ENCODE results near the gene LRRC31. TPM values are rescaled to one million over a fixed set of nuclear protein-coding genes. Genes with fewer than 3 reads are reported as not detected.
A peak's percentile ranks its signal among the peaks of the same experiment; 100 is the strongest.

LRRC31 gene
- total RNA-seq, 1 experiment from 2014 or later: not detected

- TF ChIP-seq EZH2 (IDR thresholded peaks at IDR 0.05; ENCODE audit: borderline replicate concordance, low read depth, low read length, poor library complexity, severe bottlenecking): no peak
- TF ChIP-seq, protein P1, sequence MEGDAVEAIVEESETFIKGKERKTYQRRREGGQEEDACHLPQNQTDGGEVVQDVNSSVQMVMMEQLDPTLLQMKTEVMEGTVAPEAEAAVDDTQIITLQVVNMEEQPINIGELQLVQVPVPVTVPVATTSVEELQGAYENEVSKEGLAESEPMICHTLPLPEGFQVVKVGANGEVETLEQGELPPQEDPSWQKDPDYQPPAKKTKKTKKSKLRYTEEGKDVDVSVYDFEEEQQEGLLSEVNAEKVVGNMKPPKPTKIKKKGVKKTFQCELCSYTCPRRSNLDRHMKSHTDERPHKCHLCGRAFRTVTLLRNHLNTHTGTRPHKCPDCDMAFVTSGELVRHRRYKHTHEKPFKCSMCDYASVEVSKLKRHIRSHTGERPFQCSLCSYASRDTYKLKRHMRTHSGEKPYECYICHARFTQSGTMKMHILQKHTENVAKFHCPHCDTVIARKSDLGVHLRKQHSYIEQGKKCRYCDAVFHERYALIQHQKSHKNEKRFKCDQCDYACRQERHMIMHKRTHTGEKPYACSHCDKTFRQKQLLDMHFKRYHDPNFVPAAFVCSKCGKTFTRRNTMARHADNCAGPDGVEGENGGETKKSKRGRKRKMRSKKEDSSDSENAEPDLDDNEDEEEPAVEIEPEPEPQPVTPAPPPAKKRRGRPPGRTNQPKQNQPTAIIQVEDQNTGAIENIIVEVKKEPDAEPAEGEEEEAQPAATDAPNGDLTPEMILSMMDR (conservative IDR thresholded peaks at IDR 0.05; ENCODE audit: low read depth, low read length): no peak
- Histone ChIP-seq H3K9me3 (ENCODE audit: low read depth, low read length, poor library complexity, severe bottlenecking) (no peaks in the 10 kb centered on the region), H3K4me1 (ENCODE audit: insufficient read depth, low read length, poor library complexity, severe bottlenecking) (no peaks in the 10 kb centered on the region), H3K4me3 (ENCODE audit: low read depth, low read length, poor library complexity, severe bottlenecking) (no peak overlapping the region), H3K36me3 (ENCODE audit: insufficient read depth, low read length, poor library complexity, severe bottlenecking) (no peaks in the 10 kb centered on the region), H3K27ac (ENCODE audit: low read depth, low read length, poor library complexity, severe bottlenecking) (no peak overlapping the region), H3K27me3 (replicated peaks; ENCODE audit: insufficient read depth, low read depth, low read length, poor library complexity) (no peaks in the 10 kb centered on the region)
- intact Hi-C loops (cut with micrococcal nuclease; ENCODE audit: unreplicated experiment): no loop called here
- DNase-seq (ENCODE audit: low spot score): peak; percentile 54
- ChIA-PET CTCF (no interaction called here), POLR2A (ENCODE audit: low non-redundant PET) (no interaction called here)
- BruUV-seq (replicated peaks): no TSS peak
Measured at GRCh38 chr3:169841171-169841570, 28.6 kb downstream of the LRRC31 start.

- Histone ChIP-seq H3K27ac (ENCODE audit: low read depth, low read length, poor library complexity, severe bottlenecking) (no peak overlapping the region), H3K36me3 (ENCODE audit: insufficient read depth, low read length, poor library complexity, severe bottlenecking) (no peaks in the 10 kb centered on the region), H3K9me3 (ENCODE audit: low read depth, low read length, poor library complexity, severe bottlenecking) (no peaks in the 10 kb centered on the region), H3K4me1 (ENCODE audit: insufficient read depth, low read length, poor library complexity, severe bottlenecking) (no peaks in the 10 kb centered on the region), H3K4me3 (ENCODE audit: low read depth, low read length, poor library complexity, severe bottlenecking) (no peak overlapping the region), H3K27me3 (replicated peaks; ENCODE audit: insufficient read depth, low read depth, low read length, poor library complexity) (no peaks in the 10 kb centered on the region)
- TF ChIP-seq, protein P1 (conservative IDR thresholded peaks at IDR 0.05; ENCODE audit: low read depth, low read length): no peak
- TF ChIP-seq EZH2 (IDR thresholded peaks at IDR 0.05; ENCODE audit: borderline replicate concordance, low read depth, low read length, poor library complexity, severe bottlenecking): no peak
- ChIA-PET CTCF (no interaction called here), POLR2A (ENCODE audit: low non-redundant PET) (no interaction called here)
- BruUV-seq (replicated peaks): no TSS peak
- no peak for DNase-seq (ENCODE audit: low spot score)
- intact Hi-C loops (cut with micrococcal nuclease; ENCODE audit: unreplicated experiment): no loop called here
Measured at GRCh38 chr3:169838511-169839030, 31.2 kb downstream of the LRRC31 start.

DNA sequence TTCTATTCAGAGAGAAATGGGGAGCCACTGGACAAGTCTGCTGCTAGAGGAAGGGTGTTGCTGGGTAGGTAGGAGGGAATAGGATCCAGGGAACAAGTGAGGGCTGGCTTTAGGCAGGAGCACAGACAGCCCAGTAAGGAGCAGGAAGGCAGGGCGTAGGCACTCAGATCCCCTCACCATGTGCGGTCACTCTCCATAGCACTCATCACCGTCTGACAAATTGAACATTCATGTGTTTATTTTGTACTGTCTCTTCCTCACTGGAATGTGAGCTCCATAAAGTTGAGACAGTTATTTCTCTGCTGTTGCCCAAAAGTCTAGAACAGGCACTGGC, 32.8 kb downstream of the LRRC31 start:
- Histone ChIP-seq H3K4me1 (ENCODE audit: insufficient read depth, low read length, poor library complexity, severe bottlenecking) (no peaks in the 10 kb centered on the region), H3K27me3 (replicated peaks; ENCODE audit: insufficient read depth, low read depth, low read length, poor library complexity) (no peaks in the 10 kb centered on the region), H3K27ac (ENCODE audit: low read depth, low read length, poor library complexity, severe bottlenecking) (no peak overlapping the region), H3K36me3 (ENCODE audit: insufficient read depth, low read length, poor library complexity, severe bottlenecking) (no peaks in the 10 kb centered on the region), H3K4me3 (ENCODE audit: low read depth, low read length, poor library complexity, severe bottlenecking) (no peak overlapping the region), H3K9me3 (ENCODE audit: low read depth, low read length, poor library complexity, severe bottlenecking) (no peaks in the 10 kb centered on the region)
- ChIA-PET POLR2A (ENCODE audit: low non-redundant PET) (no interaction called here), CTCF (no interaction called here)
- no TSS peak for BruUV-seq (replicated peaks)
- TF ChIP-seq, protein P1 (conservative IDR thresholded peaks at IDR 0.05; ENCODE audit: low read depth, low read length): no peak
- no peak for TF ChIP-seq EZH2 (IDR thresholded peaks at IDR 0.05; ENCODE audit: borderline replicate concordance, low read depth, low read length, poor library complexity, severe bottlenecking)
- no peak for DNase-seq (ENCODE audit: low spot score)
- intact Hi-C loops (cut with micrococcal nuclease; ENCODE audit: unreplicated experiment): no loop called here

Data from A673 (cell line).